BJ (cell line): ENCODE measurements around the gene SLC25A43. TPM values are rescaled to one million over a fixed set of nuclear protein-coding genes. Genes with fewer than 3 reads are reported as not detected.

Experiments used
- CTCF ChIA-PET: fragments of 350-600 bp; formaldehyde crosslinking; extraction: SDS; loops from one replicate; lab custom pipeline; 2021; ENCODE audit warnings: antibody characterized with exemption, inconsistent platforms; lab: Yijun Ruan, JAX
- POLR2A ChIA-PET: fragments of 300-600 bp; sonication (Branson Sonifier 250); formaldehyde crosslinking; extraction: SDS; loops from one replicate; lab custom pipeline; 2021; ENCODE audit warnings: antibody characterized with exemption; lab: Charles Lee
- DNase-seq: peaks from one replicate; pipeline ENCODE4 v3.0.0-alpha.2; 2011; ENCODE audit warnings: low read depth
- H3K27me3 ChIP-seq: 2 replicates; pipeline ENCODE4 v1.6.0; 2011; ENCODE audit warnings: low read length; ENCODE audit not compliant: control insufficient read depth, insufficient read depth
- H3K36me3 ChIP-seq: 2 replicates; pipeline ENCODE4 v1.5.1; 2011; ENCODE audit warnings: low read length; ENCODE audit not compliant: control insufficient read depth, insufficient read depth
- H3K4me3 ChIP-seq: 2 replicates; pipeline ENCODE4 v1.5.1; 2011; ENCODE audit warnings: low read depth, mild to moderate bottlenecking, control low read depth, low read length
- polyA plus RNA-seq: library from polyadenylated mRNA; depleted of rRNA; stranded (reverse); fragments of >200 nt; gene quantifications from 2 replicates; pipeline ENCODE4 v1.2.3, GENCODE V29; 2011
- TF ChIP-seq, protein P1 (sequence below): IDR thresholded peaks from 2 replicates; pipeline ENCODE4 v1.5.1; 2011; ENCODE audit warnings: low read depth, mild to moderate bottlenecking, control low read depth, inconsistent platforms, low read length, moderate library complexity; ENCODE audit not compliant: insufficient read depth

SLC25A43 gene
- polyA plus RNA-seq, 1 experiment, result 13.5 TPM

GRCh38 chrX:119474615-119475388 is 75.7 kb downstream of the SLC25A43 start:
- CTCF ChIA-PET, result interaction anchor here (0.7 kb wide), 1 partner anchor 46 kb away, joined by 3 read pairs; no protein-coding TSS in a partner anchor

GRCh38 chrX:119475389-119476101 is 76.4 kb downstream of the SLC25A43 start:
- CTCF ChIA-PET, result no interaction called here
- H3K27me3 ChIP-seq, result no peaks in the 10 kb centered on the region
- POLR2A ChIA-PET, result no interaction called here

More at GRCh38 chrX:119474615-119475388, 75.7 kb downstream of the SLC25A43 start:
- POLR2A ChIA-PET, result no interaction called here
- TF ChIP-seq, protein P1, sequence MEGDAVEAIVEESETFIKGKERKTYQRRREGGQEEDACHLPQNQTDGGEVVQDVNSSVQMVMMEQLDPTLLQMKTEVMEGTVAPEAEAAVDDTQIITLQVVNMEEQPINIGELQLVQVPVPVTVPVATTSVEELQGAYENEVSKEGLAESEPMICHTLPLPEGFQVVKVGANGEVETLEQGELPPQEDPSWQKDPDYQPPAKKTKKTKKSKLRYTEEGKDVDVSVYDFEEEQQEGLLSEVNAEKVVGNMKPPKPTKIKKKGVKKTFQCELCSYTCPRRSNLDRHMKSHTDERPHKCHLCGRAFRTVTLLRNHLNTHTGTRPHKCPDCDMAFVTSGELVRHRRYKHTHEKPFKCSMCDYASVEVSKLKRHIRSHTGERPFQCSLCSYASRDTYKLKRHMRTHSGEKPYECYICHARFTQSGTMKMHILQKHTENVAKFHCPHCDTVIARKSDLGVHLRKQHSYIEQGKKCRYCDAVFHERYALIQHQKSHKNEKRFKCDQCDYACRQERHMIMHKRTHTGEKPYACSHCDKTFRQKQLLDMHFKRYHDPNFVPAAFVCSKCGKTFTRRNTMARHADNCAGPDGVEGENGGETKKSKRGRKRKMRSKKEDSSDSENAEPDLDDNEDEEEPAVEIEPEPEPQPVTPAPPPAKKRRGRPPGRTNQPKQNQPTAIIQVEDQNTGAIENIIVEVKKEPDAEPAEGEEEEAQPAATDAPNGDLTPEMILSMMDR, result no peak
- no peak for DNase-seq
- Histone ChIP-seq H3K36me3 (no peaks in the 10 kb centered on the region), H3K4me3 (no peak overlapping the region), H3K27me3 (no peaks in the 10 kb centered on the region)

GRCh38 chrX:119477812-119478232 is 78.7 kb downstream of the SLC25A43 start:
- TF ChIP-seq, protein P1, result no peak
- Histone ChIP-seq H3K27me3 (no peaks in the 10 kb centered on the region), H3K4me3 (no peak overlapping the region), H3K36me3 (no peaks in the 10 kb centered on the region)
- CTCF ChIA-PET, result interaction anchor here (0.5 to 2.5 kb wide), 5 partner anchors 9 to 128 kb away, joined by 3 to 8 read pairs (median 3); partner anchors contain the start of gene SLC25A5
- DNase-seq, result peak; percentile 32
- POLR2A ChIA-PET, result no interaction called here

More at GRCh38 chrX:119475389-119476101, 76.4 kb downstream of the SLC25A43 start:
- Histone ChIP-seq H3K36me3 (no peaks in the 10 kb centered on the region), H3K4me3 (no peak overlapping the region)
- TF ChIP-seq, protein P1, result no peak
- no peak for DNase-seq

DNA sequence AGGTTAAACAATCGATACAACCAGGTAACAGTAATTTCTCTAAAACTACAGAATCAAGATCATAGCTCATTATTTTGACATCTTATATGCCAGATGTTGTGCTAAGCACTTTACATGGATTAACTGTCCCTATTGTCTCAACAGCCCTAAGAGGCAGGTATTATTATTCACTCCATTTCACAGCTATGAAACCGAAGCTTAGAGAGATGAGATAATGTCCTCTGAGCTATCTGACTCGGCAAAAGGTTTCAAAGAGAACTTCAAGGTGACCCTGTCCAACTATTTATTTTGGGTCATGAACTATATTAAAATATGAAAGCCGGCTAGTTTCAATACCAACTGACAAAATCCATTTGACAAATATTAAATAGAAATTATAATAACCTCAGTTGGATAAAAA is 79.4 kb downstream of the SLC25A43 start:
- H3K27me3 ChIP-seq, result no peaks in the 10 kb centered on the region
- ChIA-PET CTCF (interaction anchor here (0.5 to 2.5 kb wide), 5 partner anchors 10 to 127 kb away, joined by 3 to 8 read pairs (median 3); partner anchors contain the start of gene SLC25A5), POLR2A (no interaction called here)
- no peak overlapping the region for H3K4me3 ChIP-seq
- DNase-seq, result no peak
- no peaks in the 10 kb centered on the region for H3K36me3 ChIP-seq
- TF ChIP-seq, protein P1, result no peak

DNA sequence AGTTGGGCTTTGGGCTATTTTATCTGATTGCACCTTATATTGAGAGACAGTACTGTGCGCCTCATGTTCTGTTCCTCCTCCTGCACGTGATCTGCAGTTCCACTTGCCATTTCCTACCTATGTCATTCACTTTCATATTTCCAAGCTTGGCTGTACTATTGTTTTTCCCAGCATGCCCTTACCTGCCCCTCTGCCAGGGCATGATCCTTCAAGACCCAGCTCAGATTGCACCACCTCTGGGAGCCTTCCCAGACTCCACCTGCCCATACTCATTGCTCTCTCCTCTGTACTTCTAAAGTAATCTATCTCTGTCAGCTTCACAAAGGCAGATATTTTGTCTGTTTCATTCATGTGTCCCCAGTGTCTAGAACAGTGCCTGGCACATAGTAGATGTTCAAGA is 80.7 kb downstream of the SLC25A43 start:
- POLR2A ChIA-PET, result no interaction called here
- no peaks in the 10 kb centered on the region for H3K36me3 ChIP-seq
- TF ChIP-seq, protein P1, result no peak
- H3K4me3 ChIP-seq, result no peak overlapping the region
- CTCF ChIA-PET, result interaction anchor here (1.5 to 1.7 kb wide), 2 partner anchors 9 to 36 kb away, joined by 4 to 5 read pairs; no protein-coding TSS in a partner anchor
- DNase-seq, result no peak
- no peaks in the 10 kb centered on the region for H3K27me3 ChIP-seq
